ENCODE data around the gene PISD.
"Not testable (repeated sequence)": the region's sequence is repeated elsewhere in the genome, so short reads cannot be mapped to it uniquely, and the experiment has no call there.

The PISD gene

GRCh38 chr22:31604746-31605705, 57.0 kb downstream of the PISD start:
- no peak for DNase-seq

GRCh38 chr22:31604137-31604705, 57.8 kb downstream of the PISD start:
- no peak for DNase-seq

- no peak for DNase-seq
Measured at GRCh38 chr22:31603574-31603973, 58.4 kb downstream of the PISD start.

- no peak for DNase-seq
Measured at GRCh38 chr22:31603081-31603525, 58.9 kb downstream of the PISD start.

GRCh38 chr22:31602259-31602952, 59.6 kb downstream of the PISD start:
- DNase-seq, result no peak

- no peak for DNase-seq
Measured at GRCh38 chr22:31595271-31595670, 66.7 kb downstream of the PISD start.

GRCh38 chr22:31590161-31590560, 71.9 kb downstream of the PISD start:
- not testable (repeated sequence) for DNase-seq

GRCh38 chr22:31588970-31589675, 72.9 kb downstream of the PISD start:
- no peak for DNase-seq

GRCh38 chr22:31586137-31586920, 75.7 kb downstream of the PISD start:
- no peak for DNase-seq

GRCh38 chr22:31585161-31585859, 76.7 kb downstream of the PISD start:
- DNase-seq, result no peak

GRCh38 chr22:31584804-31585160, 77.2 kb downstream of the PISD start:
- no peak for DNase-seq

- no peak for DNase-seq
Measured at GRCh38 chr22:31583861-31584485, 78.0 kb downstream of the PISD start.

- no peak for DNase-seq
Measured at GRCh38 chr22:31579835-31580242, 82.2 kb downstream of the PISD start.

GRCh38 chr22:31578171-31578570, 83.8 kb downstream of the PISD start:
- no peak for DNase-seq

GRCh38 chr22:31577711-31578110, 84.3 kb downstream of the PISD start:
- DNase-seq, result no peak

GRCh38 chr22:31575190-31575589, 86.8 kb downstream of the PISD start:
- DNase-seq, result no peak

- DNase-seq, result no peak
Measured at GRCh38 chr22:31574055-31574670, 87.9 kb downstream of the PISD start.

- no peak for DNase-seq
Measured at GRCh38 chr22:31572939-31573338, 89.1 kb downstream of the PISD start.

- no peak for DNase-seq
Measured at GRCh38 chr22:31569126-31569525, 92.9 kb downstream of the PISD start.

All from KG1 (cell line).